Peyer's patch (tissue), 4 donors: Measurements from ENCODE around the gene STAMBPL1. TPM values are rescaled to one million over a fixed set of nuclear protein-coding genes. Genes with fewer than 3 reads are reported as not detected.

ENCODE experiments used
- DNase-seq, 3 donors: peaks; one replicate each; pipeline ENCODE4 v3.0.0-alpha.2; 2017 to 2019
- H3K27ac ChIP-seq, 4 donors: fragments of 200-600 bp; sonication (generic); one replicate each; pipeline ENCODE4 v1.5.1; 2016 to 2019
- H3K27me3 ChIP-seq, 2 donors: fragments of 200-600 bp; sonication (generic); one replicate each; pipeline ENCODE4 v1.5.1; 2019
- H3K36me3 ChIP-seq, 3 donors: fragments of 200-600 bp; sonication (generic); one replicate each; pipeline ENCODE4 v1.5.1; 2016 to 2019
- H3K4me1 ChIP-seq, 4 donors: fragments of 200-600 bp; sonication (generic); one replicate each; pipeline ENCODE4 v1.5.1; 2016 to 2019
- H3K4me3 ChIP-seq, 4 donors: fragments of 200-600 bp; sonication (generic); 1 replicate in 3 of 4; 2 replicates in 1 of 4; pipeline ENCODE4 v1.5.1; 2016 to 2019; ENCODE audit warnings: mild to moderate bottlenecking in 1 of 4
- H3K9me3 ChIP-seq, 4 donors: fragments of 200-600 bp; sonication (generic); one replicate each; pipeline ENCODE4 v1.5.1; 2016 to 2019; ENCODE audit warnings: mild to moderate bottlenecking in 1 of 4
- CTCF ChIP-seq, 6 experiments: fragments of 450-650 bp in 4 of 6; fragments of 200-600 bp in 2 of 6; sonication (generic) in 1 of 6; IDR thresholded peaks; one replicate each; pipeline ENCODE4 v1.5.1; 2017 to 2019; ENCODE audit warnings: antibody characterized with exemption in 6 of 6, mild to moderate bottlenecking in 3 of 6, moderate library complexity in 1 of 6
- POLR2A ChIP-seq, 2 donors: fragments of 450-650 bp; IDR thresholded peaks; one replicate each; pipeline ENCODE4 v1.5.1; 2017; ENCODE audit warnings: antibody characterized with exemption in 2 of 2, mild to moderate bottlenecking in 2 of 2, moderate library complexity in 2 of 2
- total RNA-seq, 4 donors: library from RNA; depleted of rRNA; stranded (reverse); fragments of >200 nt; gene quantifications; one replicate each; pipeline ENCODE4 v1.1.0, GENCODE V29; 2016

The STAMBPL1 gene
- total RNA-seq, 4 donors from 2014 or later: 54.6 to 116 (median 84.6) TPM

GRCh38 chr10:88840881-88841280 is 39.2 kb upstream of the STAMBPL1 start:
- Histone ChIP-seq H3K9me3 (no peaks in the 10 kb centered on the region), H3K4me3 (no peak overlapping the region), H3K27me3 (no peaks in the 10 kb centered on the region), H3K36me3 (no peaks in the 10 kb centered on the region), H3K4me1 (no peaks in the 10 kb centered on the region), H3K27ac (no peak overlapping the region)
- TF ChIP-seq POLR2A (IDR thresholded peaks at IDR 0.05) (no peak), CTCF (IDR thresholded peaks at IDR 0.05) (no peak)
- DNase-seq: no peak

- Histone ChIP-seq H3K4me3 (no peak overlapping the region), H3K27me3 (no peaks in the 10 kb centered on the region), H3K4me1 (no peaks in the 10 kb centered on the region), H3K27ac (no peak overlapping the region), H3K9me3 (no peaks in the 10 kb centered on the region), H3K36me3 (no peaks in the 10 kb centered on the region)
- DNase-seq: no peak
- TF ChIP-seq CTCF (IDR thresholded peaks at IDR 0.05) (no peak), POLR2A (IDR thresholded peaks at IDR 0.05) (no peak)
These were observed 38.5 kb upstream of the STAMBPL1 start for GRCh38 chr10:88841316-88842111.

GRCh38 chr10:88843171-88843570 is 36.9 kb upstream of the STAMBPL1 start:
- no peaks in the 10 kb centered on the region for H3K9me3 ChIP-seq
- no peak overlapping the region for H3K27ac ChIP-seq
- H3K36me3 ChIP-seq: no peaks in the 10 kb centered on the region
- H3K4me3 ChIP-seq: no peak overlapping the region
- no peaks in the 10 kb centered on the region for H3K27me3 ChIP-seq
- no peak for TF ChIP-seq POLR2A (IDR thresholded peaks at IDR 0.05)
- no peak for TF ChIP-seq CTCF (IDR thresholded peaks at IDR 0.05)
- no peak for DNase-seq
- H3K4me1 ChIP-seq: no peaks in the 10 kb centered on the region

GRCh38 chr10:88848499-88848898 is 31.5 kb upstream of the STAMBPL1 start:
- no peaks in the 10 kb centered on the region for H3K9me3 ChIP-seq
- no peaks in the 10 kb centered on the region for H3K36me3 ChIP-seq
- no peaks in the 10 kb centered on the region for H3K27me3 ChIP-seq
- no peak overlapping the region for H3K4me3 ChIP-seq
- H3K4me1 ChIP-seq: peaks cover 0 to 6% (median 0%) of the 10 kb centered on the region in 4 donors
- no peak for DNase-seq
- TF ChIP-seq CTCF (IDR thresholded peaks at IDR 0.05) (no peak), POLR2A (IDR thresholded peaks at IDR 0.05) (no peak)
- H3K27ac ChIP-seq: no peak overlapping the region

GRCh38 chr10:88849234-88849633 is 30.8 kb upstream of the STAMBPL1 start:
- Histone ChIP-seq H3K4me3 (no peak overlapping the region), H3K9me3 (no peaks in the 10 kb centered on the region), H3K27ac (no peak overlapping the region), H3K36me3 (no peaks in the 10 kb centered on the region), H3K4me1 (peaks cover 0 to 6% (median 0%) of the 10 kb centered on the region in 4 donors), H3K27me3 (no peaks in the 10 kb centered on the region)
- DNase-seq: no peak
- TF ChIP-seq CTCF (IDR thresholded peaks at IDR 0.05): no peak
- no peak for TF ChIP-seq POLR2A (IDR thresholded peaks at IDR 0.05)
